GM19455 (cell line): Measurements from ENCODE around the gene CDCA5.

ENCODE experiments used
- ATAC-seq: cut with Tn5 transposase; IDR thresholded peaks from one replicate; pipeline ENCODE4 v1.9.1; 2021; ENCODE audit not compliant: unreplicated experiment

Gene CDCA5, protein sequence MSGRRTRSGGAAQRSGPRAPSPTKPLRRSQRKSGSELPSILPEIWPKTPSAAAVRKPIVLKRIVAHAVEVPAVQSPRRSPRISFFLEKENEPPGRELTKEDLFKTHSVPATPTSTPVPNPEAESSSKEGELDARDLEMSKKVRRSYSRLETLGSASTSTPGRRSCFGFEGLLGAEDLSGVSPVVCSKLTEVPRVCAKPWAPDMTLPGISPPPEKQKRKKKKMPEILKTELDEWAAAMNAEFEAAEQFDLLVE

DNA sequence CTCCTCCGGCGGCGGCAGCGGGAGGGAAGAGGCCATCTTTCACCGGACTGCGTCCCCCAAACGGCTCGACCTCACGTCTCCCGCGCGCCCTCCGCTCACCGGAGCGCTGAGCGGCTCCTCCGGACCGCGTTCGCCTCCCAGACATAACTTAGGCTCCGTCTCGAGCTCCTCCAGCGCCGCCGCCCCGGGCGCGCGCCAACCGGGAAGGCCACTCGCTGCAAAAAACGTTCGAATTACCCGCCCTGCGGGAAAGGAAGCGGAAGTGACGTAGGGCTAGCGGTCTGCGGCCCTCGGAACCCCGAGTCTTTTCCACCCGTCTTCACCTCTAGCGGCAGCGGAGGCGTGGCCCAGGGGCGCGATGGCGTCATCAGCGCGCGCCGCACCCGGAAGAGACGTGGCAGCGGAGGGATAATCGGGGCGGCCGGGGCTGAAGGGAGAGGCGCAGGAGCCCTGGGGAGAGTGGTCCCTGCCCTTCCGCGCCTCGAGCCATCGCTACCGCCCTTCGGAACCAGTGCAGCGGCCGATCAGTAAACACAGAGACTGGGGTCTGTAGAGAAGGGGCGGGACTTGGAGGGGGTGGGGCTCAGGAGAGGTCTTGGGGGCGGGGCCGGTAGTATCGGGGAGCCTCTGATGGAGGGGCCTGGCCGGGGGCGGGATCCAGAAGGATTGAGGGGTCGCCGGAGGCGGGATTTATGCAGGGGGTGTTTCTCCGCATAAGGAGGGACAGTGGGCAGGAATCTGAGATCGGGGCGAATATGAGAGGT lies at the start of gene CDCA5, which contains the start of gene ZFPL1:
Gene CDCA5 (minus strand): TSS at position 207 of the 764 bp plus-strand sequence. CDS start 62 bp downstream, at position 145.
Gene ZFPL1 (plus strand): TSS at position 389 of the 764 bp plus-strand sequence. CDS start 477 bp downstream, outside the sequence.
- peak; percentile 85 for ATAC-seq

DNA sequence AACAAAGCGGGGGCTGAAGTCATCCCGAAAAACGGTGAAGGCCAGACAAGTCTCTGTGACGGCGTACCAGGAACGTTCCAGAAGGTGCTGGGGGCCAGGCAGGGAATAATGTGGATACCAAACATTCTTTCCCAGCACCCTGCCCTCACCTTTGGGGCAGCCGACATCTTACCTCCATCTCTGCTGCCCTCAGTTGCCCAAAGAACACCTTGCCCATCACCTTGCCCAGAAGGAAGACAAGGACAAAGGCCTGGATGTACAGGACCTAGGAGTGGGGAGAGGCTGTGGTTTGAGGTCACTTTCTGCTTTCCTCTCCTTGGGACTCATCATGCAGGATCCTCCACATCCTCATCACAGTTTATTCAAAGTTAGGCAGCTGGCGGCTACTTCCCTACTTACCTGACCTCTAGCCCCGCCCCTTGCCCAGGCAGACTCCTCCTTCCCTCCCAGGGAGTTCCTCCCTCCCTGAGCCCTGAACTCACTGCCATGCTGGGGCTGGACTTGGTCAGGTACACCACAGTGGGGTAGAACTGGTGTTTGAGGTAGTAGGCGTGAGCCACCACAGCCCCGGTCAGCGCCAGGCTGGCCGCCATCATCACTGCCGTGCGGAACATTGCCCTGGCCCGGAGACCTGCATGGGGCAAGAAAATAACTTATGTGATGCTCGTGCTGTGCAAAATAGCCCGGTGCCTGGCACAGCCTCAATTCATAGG lies 49.3 kb upstream of the CDCA5 start:
- no peak for ATAC-seq

DNA sequence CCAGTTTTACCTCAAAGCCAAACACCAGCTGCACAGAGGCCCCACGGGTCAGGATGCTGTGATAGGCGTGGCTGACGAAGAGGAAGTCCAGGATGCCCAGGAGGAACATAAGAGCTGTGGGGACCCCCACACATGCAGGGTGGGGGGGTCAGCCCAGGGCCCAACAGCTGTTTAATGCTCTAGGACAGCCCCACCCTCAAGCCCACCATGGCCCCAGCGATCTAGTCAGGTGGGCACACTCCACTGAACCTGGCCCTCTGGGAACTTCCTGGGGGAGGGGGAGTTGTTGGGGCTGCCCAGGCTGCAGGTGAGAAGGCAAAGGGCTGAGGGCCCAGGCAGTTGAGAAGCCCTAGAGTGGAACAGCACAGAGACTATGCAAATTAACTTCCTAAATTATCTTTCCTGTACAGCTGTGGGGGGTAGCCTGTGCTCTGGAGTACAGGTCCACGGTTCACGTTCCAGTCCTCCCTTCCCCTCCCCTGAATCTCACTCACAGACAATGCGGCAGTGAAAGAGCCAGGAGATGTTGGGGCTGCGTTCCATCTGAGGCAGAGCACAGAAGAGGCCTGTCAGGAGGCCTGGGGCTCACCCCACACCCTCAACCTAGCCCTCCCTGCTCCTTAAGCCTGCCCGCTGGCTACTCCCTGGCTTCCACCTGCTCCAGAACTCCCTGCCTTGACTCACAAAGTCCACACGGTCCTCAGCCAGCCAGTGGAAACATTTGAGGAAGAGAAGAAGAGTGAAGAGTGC lies 48.6 kb upstream of the CDCA5 start:
- no peak for ATAC-seq

DNA sequence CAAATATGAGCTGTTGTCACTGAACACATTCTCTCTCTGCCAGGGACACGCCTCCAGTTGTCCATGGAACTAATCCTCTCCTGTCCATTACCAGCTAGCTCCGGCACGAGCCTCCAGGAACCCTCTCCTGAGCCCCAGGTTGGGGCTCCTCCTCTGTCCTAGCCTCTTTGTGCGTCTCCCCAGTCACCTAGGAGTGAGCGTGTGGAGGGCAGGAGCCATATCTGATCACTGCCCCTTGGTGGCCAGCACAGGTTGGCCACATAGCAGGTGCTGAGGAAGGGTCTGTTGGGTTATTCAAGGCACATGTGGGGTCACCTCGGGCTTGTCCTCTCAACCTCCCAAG lies 48.0 kb upstream of the CDCA5 start:
- ATAC-seq, result no peak

DNA sequence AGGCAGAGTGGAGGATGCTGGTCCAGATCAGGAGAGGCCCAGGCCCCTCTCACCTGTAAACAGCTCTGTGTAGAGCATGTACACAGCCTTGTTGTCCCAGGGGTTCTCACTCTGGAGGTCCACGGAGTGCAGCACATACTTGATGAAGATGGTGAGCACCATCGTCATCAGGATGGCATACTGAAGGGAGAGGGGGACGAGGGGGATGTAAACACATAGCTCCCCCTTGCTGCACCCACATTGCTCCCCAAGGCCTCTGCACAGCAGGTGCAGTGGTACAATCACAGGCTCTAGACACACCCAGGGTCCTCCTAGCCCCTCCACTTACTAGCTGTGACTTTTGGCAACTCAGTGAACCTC lies 47.6 kb upstream of the CDCA5 start:
- ATAC-seq, result no peak

DNA sequence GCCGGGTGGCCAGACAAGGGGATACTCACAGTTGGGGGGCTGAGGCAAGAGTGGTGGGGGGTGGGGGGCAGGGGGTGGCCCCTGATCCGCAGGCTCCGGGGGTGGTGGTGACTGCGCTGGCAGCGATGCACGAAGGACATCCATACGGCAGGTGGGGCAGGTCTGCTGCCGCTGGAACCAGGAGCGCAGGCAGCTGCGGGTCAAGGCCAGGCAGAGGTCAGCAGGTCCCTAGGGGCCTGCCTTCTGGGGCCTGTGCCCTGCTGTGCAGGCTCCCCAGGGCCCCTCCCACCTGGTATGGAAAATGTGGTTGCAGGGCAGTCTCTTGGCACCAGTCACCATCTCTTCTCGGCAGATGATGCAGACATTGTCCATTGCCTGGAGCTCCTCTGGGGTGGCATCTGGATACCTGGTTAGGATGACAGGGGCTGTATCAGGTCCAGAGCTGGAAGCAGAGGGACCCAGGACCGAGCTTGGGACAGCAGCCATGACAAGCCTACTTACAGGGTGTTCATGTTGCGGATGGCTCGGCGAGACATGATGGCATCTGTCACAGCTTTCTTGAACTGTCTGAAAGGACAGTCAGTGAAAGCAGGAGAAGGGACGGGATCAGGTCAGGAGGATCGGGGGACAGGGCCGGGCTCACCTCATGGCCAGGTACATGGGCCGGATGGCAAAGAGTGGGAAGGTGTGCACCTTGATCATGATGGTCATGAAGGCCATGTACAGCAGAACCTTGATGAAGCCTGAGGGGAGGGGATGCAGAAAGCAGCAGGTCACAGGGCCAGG lies 47.0 kb upstream of the CDCA5 start:
- no peak for ATAC-seq

DNA sequence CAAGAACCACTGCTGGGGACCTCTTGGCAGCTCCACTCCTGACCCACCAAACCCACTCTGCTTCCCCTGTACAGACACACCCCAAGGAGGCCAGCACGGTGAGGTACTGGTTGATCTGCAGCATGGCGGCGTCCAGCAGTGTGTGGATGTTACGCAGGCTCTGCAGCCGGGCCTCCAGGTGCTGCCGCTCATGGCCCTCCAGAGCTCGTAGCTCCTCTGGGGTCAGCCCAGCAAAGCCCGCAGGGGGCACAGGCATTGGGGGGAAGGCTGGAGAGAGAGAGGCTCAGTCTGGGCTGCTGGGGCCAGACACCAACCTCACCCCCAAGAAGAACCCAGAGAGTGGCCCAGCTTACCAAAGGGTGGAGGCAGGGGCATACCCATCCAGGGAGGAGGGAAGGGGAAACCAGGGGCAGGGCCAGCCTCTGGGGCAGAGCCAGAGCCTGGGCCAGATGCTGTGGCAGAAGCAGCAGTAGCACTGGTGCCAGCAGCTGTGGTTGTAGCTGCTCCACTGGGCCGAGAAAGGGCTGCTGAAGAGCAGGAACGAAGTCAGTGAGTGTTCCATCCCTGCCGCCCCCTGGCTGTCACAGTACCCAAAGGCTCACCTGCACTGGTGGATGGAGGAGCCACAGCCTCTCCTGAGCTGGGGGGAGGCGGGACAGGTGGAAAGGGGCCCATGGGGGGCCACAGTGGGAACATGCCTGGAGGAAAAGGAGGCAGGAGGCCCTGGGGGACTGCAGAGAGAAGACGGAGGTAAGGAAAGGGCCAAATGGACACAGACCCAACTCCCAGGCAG lies 46.0 kb upstream of the CDCA5 start:
- ATAC-seq, result no peak

DNA sequence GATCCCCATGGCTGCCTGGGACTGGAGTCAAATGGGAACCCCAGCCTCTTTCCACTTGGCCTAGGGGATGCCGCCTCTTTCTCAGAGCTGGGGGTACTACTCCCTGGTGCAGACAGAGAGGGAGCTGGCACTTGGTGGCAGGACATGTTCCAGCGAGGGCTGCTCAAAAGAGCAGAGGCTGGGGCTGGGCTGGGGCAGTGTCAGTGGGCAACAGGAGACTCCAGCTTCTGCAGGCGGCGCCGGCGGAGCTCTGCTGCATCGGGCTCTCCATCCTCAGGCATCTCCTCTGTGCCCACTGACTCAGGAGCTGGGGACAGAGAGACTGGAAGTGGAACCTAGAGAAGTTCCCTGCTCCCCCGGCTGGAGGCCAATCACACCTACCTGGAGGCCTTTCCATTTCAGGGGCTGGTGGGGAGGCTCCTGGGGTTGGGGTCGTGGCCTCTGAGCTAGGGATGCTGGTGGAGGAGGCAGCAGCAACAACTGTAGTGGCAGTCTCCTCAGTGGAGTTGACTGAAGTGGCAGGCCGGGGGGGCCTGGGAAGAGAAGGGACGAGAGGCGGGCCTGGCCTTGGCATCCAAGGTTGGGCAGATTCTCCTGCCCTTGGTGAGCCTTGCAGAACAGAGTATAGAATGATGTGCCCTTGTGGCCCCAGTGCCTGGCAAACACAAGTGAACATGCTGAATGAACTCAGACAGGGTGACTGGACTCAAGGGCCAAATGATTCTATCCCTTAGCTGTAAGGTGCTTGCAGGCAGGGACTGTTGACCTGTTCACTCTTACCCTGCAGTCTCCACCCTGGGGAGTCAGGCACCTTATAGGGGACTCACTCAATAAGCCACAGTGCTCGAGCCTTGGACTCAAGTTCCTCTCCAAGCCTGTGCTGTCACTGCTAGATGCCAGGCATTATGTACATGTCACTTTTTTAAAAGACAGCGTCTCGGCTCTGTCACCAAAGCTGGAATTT lies 44.6 kb upstream of the CDCA5 start:
- ATAC-seq, result no peak

DNA sequence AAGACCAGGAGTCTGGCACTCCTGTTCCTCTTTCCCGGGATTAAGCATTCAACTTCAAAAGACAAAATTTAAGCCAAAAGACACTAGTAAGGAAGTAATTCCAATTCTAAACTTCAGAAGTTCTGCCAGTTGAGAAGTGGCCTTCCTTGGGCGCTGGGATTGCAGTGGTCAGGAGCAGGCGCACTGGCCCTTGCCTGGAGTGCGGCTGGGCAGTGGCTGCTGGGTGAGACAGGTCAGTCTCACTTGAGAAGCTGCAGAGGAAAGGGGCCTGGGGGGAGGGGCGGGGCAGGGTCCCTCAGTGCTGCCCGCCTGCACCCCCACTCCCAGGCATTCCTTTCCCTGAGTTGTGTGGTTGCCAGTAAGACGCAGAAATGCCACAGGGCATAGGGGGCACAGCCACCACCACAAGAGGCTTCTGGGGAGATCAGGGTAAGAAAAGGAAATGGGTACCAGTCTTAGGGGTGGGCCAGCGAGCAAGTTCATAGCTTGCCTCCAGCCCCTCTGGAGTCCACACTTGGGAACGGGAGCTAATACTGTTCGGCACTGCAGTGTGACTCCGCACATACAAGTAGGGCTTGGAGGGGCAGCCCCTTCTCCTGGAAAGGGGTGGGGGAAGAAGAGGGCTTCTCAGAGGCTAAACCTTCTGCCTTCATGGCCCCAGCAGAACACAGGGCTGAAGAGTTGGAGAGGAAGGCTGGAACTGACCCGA lies 43.8 kb upstream of the CDCA5 start:
- no peak for ATAC-seq

DNA sequence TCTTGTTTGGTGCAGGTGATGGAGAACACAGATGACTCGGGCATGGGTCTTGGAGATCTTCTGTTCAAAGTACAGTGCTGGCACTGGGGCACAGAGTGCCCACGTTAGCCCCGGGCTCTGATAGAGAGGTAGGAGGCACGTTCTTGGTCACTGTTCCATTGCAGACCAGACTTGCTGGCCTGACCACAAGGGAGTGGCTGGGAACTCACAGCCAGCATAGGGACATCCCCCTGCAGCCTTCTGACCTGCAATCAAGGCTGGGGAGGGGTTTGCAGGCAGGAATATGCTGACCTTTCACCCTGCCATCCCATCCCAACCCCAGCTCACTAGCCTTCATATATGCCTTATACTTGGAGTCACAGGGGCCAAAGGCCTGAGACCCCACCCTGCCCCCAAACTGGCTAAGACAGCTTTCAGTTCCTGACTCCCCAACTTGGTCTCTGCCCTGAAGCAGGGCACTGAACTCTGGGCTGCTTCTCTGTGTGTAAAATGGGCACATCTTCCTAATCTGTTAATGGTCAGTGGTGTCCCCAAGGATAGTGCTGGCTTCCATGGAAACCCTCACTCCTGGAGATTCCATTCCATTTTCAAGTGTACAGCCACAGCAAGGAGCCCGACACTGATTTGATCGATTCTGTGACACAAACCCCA lies 42.9 kb upstream of the CDCA5 start:
- no peak for ATAC-seq

DNA sequence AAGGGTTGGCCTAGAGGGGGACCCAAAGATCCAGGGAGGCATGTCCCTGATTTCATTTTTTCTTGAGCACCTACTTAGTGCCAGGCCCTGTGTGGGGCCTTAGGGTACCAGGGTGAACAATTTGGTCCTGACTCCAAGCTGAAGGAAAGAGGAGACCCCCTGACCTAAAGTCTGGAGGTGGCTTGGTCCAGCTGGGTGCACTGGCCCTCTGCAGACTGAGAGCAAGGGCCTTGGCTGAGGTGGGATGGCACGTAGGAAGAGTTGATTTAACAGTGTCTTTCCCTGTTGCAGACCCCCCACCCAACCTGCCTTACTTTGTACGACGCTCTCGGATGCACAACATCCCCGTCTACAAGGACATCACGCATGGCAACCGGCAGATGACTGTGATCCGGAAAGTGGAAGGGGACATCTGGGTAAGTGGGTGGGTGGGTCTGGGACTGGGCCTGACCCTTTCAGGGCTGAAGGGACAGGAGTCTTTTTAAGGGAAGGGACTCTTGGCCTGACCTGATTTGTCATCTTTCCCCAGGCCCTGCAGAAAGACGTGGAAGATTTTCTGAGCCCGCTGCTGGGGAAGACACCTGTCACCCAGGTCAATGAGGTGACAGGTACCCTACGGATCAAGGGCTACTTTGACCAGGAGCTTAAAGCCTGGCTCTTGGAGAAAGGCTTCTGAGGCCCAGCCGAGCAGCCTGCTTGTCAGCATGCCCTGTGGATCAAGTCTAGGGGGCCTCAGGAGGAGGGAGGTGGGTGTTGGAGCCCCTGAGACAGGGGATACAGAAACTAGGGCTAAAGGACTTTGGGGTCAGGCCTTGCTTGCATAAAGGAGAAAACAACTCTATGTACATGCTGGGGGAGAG lies 41.6 kb upstream of the CDCA5 start:
- no peak for ATAC-seq

DNA sequence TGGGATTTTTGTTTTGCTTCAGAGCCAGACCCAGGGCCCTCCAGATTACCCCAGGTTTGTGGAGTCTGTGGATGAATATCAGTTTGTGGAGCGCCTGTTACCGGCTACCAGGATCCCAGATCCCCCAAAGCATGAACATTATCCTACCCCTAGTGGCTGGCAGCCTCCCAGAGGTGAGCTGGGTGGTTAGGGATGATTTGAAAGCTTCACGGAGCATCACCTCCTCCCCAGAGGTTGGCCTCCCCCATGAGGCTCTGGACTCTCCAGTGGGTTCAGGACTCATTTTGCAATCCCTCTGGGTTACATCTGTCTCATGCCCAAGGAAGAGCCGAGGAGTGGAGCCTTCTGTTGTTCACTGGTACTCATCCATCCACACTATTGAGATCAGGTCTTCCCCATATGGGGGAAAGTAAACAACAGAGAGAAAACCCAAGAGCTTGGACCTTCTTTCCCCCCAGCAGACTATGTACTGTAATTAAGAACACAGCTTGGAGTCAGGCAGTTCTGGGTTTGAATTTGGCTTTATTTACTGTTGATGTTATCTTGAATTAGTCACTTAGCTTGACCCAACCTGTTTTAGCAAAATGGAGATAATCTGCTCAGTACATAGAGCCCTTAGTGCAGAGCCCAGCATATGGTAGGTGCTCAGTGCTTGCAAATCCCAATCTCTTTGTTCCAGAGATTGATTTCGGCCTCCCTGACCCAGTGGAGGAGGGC lies 40.8 kb upstream of the CDCA5 start:
- ATAC-seq, result no peak

DNA sequence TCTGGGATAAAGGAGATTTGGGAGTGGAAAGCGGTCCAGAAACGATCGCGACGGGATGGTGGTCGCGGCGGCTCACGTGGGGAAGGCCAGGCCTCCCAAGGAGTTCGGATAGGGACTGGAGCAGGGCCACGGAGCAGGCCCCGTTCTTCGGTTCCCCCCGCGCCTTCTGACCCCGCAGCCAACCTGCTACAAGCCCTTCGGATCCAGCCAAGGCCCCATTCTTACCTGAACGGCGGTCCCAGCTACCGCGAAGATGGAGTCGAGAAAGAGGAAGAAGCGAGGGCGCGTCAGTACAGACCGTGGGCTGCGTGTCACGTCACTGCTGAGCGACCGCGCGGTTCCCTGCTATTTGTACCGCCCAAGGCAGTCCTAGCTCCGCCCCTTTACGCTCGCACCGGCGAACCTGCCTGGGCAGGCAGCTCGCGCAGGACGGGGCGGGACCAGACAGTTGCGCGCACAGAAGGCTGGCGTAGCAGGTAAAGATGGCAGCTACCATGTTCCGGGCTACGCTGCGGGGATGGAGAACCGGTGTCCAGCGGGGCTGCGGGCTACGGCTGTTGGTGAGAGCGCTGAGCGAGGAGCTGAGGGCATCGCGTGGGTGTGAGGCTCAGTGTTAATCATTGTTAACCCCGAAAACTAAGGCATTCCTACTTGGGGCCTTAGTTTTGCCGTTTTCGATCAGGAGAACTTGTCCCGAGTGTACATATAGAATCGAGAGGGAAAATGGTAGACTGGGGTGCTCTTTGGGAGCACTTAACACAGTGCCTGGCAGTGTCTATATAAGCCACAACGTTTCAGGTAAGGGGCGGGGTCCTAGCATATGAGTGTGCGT lies 38.2 kb upstream of the CDCA5 start, which contains the start of the genes FAU and MRPL49:
Gene FAU (minus strand): TSS at position 270 of the 832 bp plus-strand sequence. CDS start 321 bp downstream, outside the sequence.
Gene MRPL49 (plus strand): TSS at position 457 of the 832 bp plus-strand sequence. CDS start 26 bp downstream, at position 483.
- peak; percentile 56 for ATAC-seq

DNA sequence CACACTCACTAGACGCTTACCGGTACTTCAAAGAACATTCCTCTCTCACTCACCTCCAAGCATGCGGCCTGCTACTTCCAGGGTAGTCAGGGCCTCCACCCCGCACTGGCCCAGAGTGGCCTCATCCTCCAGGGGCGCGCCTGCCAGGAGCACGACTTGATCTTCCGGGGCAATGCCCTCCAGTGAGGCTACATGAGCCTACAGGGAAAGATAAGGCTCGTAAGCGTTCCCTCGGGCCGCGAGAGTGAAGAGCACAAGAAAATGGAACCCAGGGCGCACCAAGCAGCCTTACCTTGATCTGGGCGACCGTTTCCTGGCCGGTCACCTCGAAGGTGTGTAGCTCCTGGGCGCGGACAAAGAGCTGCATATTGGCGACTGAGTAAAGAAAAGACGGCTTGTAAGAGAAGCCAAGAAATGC lies 37.6 kb upstream of the CDCA5 start:
- ATAC-seq, result no peak

DNA sequence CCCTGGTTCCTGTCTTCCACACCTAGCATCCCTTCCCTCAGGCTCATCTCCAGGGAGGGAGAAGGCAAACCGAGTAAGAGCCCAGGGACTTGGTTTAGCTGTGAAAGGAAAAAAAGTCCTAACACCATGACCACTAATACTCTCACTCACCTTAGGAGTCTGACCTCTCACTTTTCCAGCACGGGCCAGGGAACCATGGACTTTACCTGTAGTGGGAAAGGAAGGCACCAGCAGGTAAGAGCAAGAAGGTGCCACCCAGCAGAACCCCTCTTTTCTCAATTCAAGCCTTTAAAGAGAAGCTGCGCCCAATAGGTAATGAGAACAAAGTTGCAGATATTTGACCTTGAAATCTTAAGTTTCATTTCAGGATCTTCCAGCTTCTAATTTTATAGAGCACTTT lies 37.0 kb upstream of the CDCA5 start:
- no peak for ATAC-seq
